ENCODE results near the gene CD2AP. TPM values are rescaled to one million over a fixed set of nuclear protein-coding genes. Genes with fewer than 3 reads are reported as not detected.

Gene CD2AP
- total RNA-seq, 2 donors from 2014 or later = 28.5 to 31.0 TPM

DNA sequence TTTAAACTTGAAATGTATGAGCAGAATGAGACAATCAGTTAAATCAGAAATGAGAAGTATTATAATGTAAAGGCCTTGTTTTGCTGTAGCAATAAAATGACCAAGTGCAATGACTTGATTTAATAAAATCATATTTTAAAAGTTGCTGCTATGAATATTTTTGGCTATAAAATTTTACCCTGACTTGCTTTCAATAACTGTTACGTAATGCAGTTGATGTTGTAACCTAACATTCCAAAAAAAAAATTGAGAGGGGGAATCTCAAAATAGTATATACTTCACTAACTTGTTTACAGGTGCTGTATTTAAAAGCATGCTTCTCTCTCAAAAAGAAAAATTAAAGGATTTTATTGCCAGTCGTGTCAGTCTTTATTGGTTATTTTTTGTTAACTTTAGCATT, 149.2 kb downstream of the CD2AP start:
- Histone ChIP-seq H3K4me1 (peaks cover 14% of the 10 kb centered on the region), H3K4me3 (no peak overlapping the region), H3K27me3 (no peaks in the 10 kb centered on the region), H3K36me3 (replicated peaks in 1 of 2; ENCODE audit: insufficient read depth in 1 of 2, low read depth in 2 of 2) (peaks cover 0 to 9% of the 10 kb centered on the region in 2 donors), H3K27ac (no peak overlapping the region), H3K9me3 (no peaks in the 10 kb centered on the region)
- TF ChIP-seq POLR2A (IDR thresholded peaks at IDR 0.05) = no peak
- no peak for TF ChIP-seq CTCF (IDR thresholded peaks at IDR 0.05)
- no peak for ATAC-seq
- DNase-seq = no peak
- WGBS, 2 donors = 63 to 82% methylated on average over 2 of the region's 2 CpGs
- intact Hi-C loops (cut with DNase I) = no loop called here

DNA sequence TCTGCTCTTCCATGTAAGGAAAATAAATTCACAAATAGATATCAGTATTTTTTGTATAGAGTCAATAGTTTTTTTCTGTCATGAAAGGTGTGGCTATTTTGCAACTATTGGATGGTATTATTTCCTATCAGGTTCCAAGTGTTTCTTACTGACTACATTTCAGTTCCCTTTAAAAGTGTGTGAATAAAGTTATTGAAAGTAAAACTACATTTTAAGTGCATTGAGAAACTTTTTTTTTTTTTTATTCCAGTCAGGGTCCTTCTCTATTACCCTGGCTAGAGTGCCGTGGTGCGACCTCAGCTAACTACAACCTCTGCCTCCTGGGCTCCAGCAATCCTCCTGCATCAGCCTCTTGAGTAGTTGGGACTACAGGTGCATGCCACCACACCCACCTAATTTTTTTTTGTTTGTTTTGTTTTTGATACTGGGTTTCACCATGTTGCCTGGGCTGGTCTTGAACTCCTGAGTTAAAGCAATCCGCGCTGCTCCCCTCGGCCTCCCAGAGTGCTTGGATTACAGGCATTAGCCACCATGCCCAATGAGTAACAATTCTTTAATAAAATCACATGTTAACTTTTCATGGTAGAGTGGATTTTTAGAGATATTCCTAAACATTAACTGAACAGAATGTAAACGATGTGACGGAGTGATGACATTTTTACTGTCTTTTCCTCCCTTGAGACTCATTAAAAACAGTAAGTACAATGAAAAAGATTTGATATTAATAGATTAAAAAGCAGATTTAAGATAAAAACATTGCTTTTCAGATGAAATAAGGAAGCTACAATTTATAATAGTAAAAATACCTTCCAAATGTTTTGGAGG, 151.1 kb downstream of the CD2AP start:
- Histone ChIP-seq H3K27me3 (no peaks in the 10 kb centered on the region), H3K4me3 (no peak overlapping the region), H3K27ac (no peak overlapping the region), H3K36me3 (replicated peaks in 1 of 2; ENCODE audit: insufficient read depth in 1 of 2, low read depth in 2 of 2) (peaks cover 0 to 2% of the 10 kb centered on the region in 2 donors), H3K4me1 (peaks cover 19% of the 10 kb centered on the region), H3K9me3 (no peaks in the 10 kb centered on the region)
- ATAC-seq = no peak
- no peak for TF ChIP-seq POLR2A (IDR thresholded peaks at IDR 0.05)
- no peak for TF ChIP-seq CTCF (IDR thresholded peaks at IDR 0.05)
- intact Hi-C loops (cut with DNase I) = no loop called here
- DNase-seq = no peak
- WGBS, 2 donors = 89 to 90% methylated on average over 7 of the region's 7 CpGs

- WGBS, 2 donors = 81 to 94% methylated on average over 4 of the region's 4 CpGs
- no peak for ATAC-seq
- Histone ChIP-seq H3K27ac (no peak overlapping the region), H3K27me3 (no peaks in the 10 kb centered on the region), H3K9me3 (no peaks in the 10 kb centered on the region), H3K4me3 (no peak overlapping the region), H3K36me3 (replicated peaks in 1 of 2; ENCODE audit: insufficient read depth in 1 of 2, low read depth in 2 of 2) (no peaks in the 10 kb centered on the region), H3K4me1 (peaks cover 32% of the 10 kb centered on the region)
- intact Hi-C loops (cut with DNase I) = no loop called here
- no peak for DNase-seq
- TF ChIP-seq POLR2A (IDR thresholded peaks at IDR 0.05) (no peak), CTCF (IDR thresholded peaks at IDR 0.05) (no peak)
Measured at GRCh38 chr6:47629954-47630353, 152.4 kb downstream of the CD2AP start.

GRCh38 chr6:47630587-47630986, 153.0 kb downstream of the CD2AP start:
- Histone ChIP-seq H3K36me3 (replicated peaks in 1 of 2; ENCODE audit: insufficient read depth in 1 of 2, low read depth in 2 of 2) (no peaks in the 10 kb centered on the region), H3K27ac (no peak overlapping the region), H3K4me3 (no peak overlapping the region), H3K27me3 (no peaks in the 10 kb centered on the region), H3K9me3 (no peaks in the 10 kb centered on the region), H3K4me1 (peaks cover 36% of the 10 kb centered on the region)
- TF ChIP-seq CTCF (IDR thresholded peaks at IDR 0.05) (no peak), POLR2A (IDR thresholded peaks at IDR 0.05) (no peak)
- DNase-seq (no peak), ATAC-seq (no peak)
- intact Hi-C loops (cut with DNase I) = no loop called here
- WGBS, 2 donors = 25 to 26% methylated on average over 3 of the region's 3 CpGs

Data from body of pancreas (tissue), 4 donors.